ENCODE measurements around the gene KNDC1.

KNDC1 gene

GRCh38 chr10:133242611-133243356, 82.8 kb downstream of the KNDC1 start:
- H3K4me3 ChIP-seq (ENCODE audit: low read depth, low read length), result no peak overlapping the region
- no peak for DNase-seq (ENCODE audit: low read depth)
- TF ChIP-seq CTCF (IDR thresholded peaks at IDR 0.05; ENCODE audit: low read depth, low read length, missing control alignments), result no peak

GRCh38 chr10:133243593-133243992, 83.6 kb downstream of the KNDC1 start:
- H3K4me3 ChIP-seq (ENCODE audit: low read depth, low read length), result no peak overlapping the region
- TF ChIP-seq CTCF (IDR thresholded peaks at IDR 0.05; ENCODE audit: low read depth, low read length, missing control alignments), result no peak
- no peak for DNase-seq (ENCODE audit: low read depth)

- DNase-seq (ENCODE audit: low read depth), result no peak
- no peak for TF ChIP-seq CTCF (IDR thresholded peaks at IDR 0.05; ENCODE audit: low read depth, low read length, missing control alignments)
- H3K4me3 ChIP-seq (ENCODE audit: low read depth, low read length), result no peak overlapping the region
Observed at GRCh38 chr10:133245439-133246235, 85.6 kb downstream of the KNDC1 start.

GRCh38 chr10:133246236-133246626, 86.2 kb downstream of the KNDC1 start:
- H3K4me3 ChIP-seq (ENCODE audit: low read depth, low read length), result no peak overlapping the region
- no peak for TF ChIP-seq CTCF (IDR thresholded peaks at IDR 0.05; ENCODE audit: low read depth, low read length, missing control alignments)
- DNase-seq (ENCODE audit: low read depth), result no peak

GRCh38 chr10:133247681-133248333, 87.8 kb downstream of the KNDC1 start:
- DNase-seq (ENCODE audit: low read depth), result no peak
- no peak overlapping the region for H3K4me3 ChIP-seq (ENCODE audit: low read depth, low read length)
- no peak for TF ChIP-seq CTCF (IDR thresholded peaks at IDR 0.05; ENCODE audit: low read depth, low read length, missing control alignments)

GRCh38 chr10:133248334-133248715, 88.3 kb downstream of the KNDC1 start:
- no peak overlapping the region for H3K4me3 ChIP-seq (ENCODE audit: low read depth, low read length)
- no peak for DNase-seq (ENCODE audit: low read depth)
- TF ChIP-seq CTCF (IDR thresholded peaks at IDR 0.05; ENCODE audit: low read depth, low read length, missing control alignments), result no peak
